Subcutaneous abdominal adipose tissue (tissue), 5 donors: ENCODE measurements around the gene ENDOU.

Experiments
- H3K27ac ChIP-seq: one replicate; pipeline ENCODE4 v1.7.0; 2013; ENCODE audit warnings: low read depth, mild to moderate bottlenecking, inconsistent platforms, low read length, moderate library complexity
- H3K27me3 ChIP-seq, 5 donors: one replicate each; pipeline ENCODE4 v1.7.0; 2013; ENCODE audit warnings: low read length in 5 of 5, inconsistent platforms in 1 of 5; ENCODE audit not compliant: control insufficient read depth in 5 of 5, insufficient read depth in 4 of 5
- H3K36me3 ChIP-seq, 5 donors: one replicate each; pipeline ENCODE4 v1.7.0; 2013; ENCODE audit warnings: low read length in 5 of 5; ENCODE audit not compliant: control insufficient read depth in 5 of 5, insufficient read depth in 5 of 5
- H3K4me1 ChIP-seq, 5 donors: one replicate each; pipeline ENCODE4 v1.7.0; 2013; ENCODE audit warnings: low read length in 5 of 5, mild to moderate bottlenecking in 3 of 5, moderate library complexity in 1 of 5; ENCODE audit not compliant: control insufficient read depth in 5 of 5, insufficient read depth in 5 of 5
- H3K4me3 ChIP-seq, 5 donors: one replicate each; pipeline ENCODE4 v1.7.0; 2013; ENCODE audit warnings: low read length in 5 of 5, low read depth in 1 of 5
- H3K9ac ChIP-seq, 5 donors: one replicate each; pipeline ENCODE4 v1.7.0; 2013; ENCODE audit warnings: low read length in 5 of 5, mild to moderate bottlenecking in 4 of 5, moderate library complexity in 3 of 5
- H3K9me3 ChIP-seq, 5 donors: one replicate each; pipeline ENCODE4 v1.7.0; 2013; ENCODE audit warnings: low read length in 5 of 5; ENCODE audit not compliant: control insufficient read depth in 5 of 5
- donor health status: healthy.
- donor health status: healthy.
- donor health status: healthy.
- donor health status: healthy.
- donor health status: healthy.

Gene ENDOU

GRCh38 chr12:47757840-47758583 lies 32.7 kb upstream of the ENDOU start:
- peaks cover 0 to 62% (median 56%) of the 10 kb centered on the region in 5 donors for H3K4me1 ChIP-seq
- peak overlapping the region; percentile 86 for H3K27ac ChIP-seq
- peak overlapping the region; percentile 64 to 93 (median 79) for H3K4me3 ChIP-seq
- peaks cover 0 to 3% (median 0%) of the 10 kb centered on the region in 5 donors for H3K27me3 ChIP-seq
- no peaks in the 10 kb centered on the region for H3K9me3 ChIP-seq
- H3K9ac ChIP-seq = peak overlapping the region; percentile 46 to 84 (median 71)
- H3K36me3 ChIP-seq = peaks cover 0 to 9% (median 0%) of the 10 kb centered on the region in 5 donors

GRCh38 chr12:47757364-47757839 lies 32.1 kb upstream of the ENDOU start:
- Histone ChIP-seq H3K9ac (peak overlapping the region in 4 of 5 donors; percentile 52 to 84 (median 74)), H3K4me3 (peak overlapping the region; percentile 64 to 93 (median 79)), H3K4me1 (peaks cover 3 to 67% (median 61%) of the 10 kb centered on the region in 5 donors), H3K27me3 (peaks cover 0 to 3% (median 0%) of the 10 kb centered on the region in 5 donors), H3K36me3 (peaks cover 0 to 9% (median 0%) of the 10 kb centered on the region in 5 donors), H3K27ac (peak overlapping the region; percentile 86), H3K9me3 (no peaks in the 10 kb centered on the region)

GRCh38 chr12:47755655-47756562 lies 30.6 kb upstream of the ENDOU start:
- H3K9me3 ChIP-seq = no peaks in the 10 kb centered on the region
- peaks cover 3 to 82% (median 61%) of the 10 kb centered on the region in 5 donors for H3K4me1 ChIP-seq
- H3K27ac ChIP-seq = peak overlapping the region; percentile 86
- peaks cover 0 to 3% (median 0%) of the 10 kb centered on the region in 5 donors for H3K27me3 ChIP-seq
- H3K4me3 ChIP-seq = peak overlapping the region; percentile 30 to 93 (median 79)
- peaks cover 0 to 21% (median 4%) of the 10 kb centered on the region in 5 donors for H3K36me3 ChIP-seq
- peak overlapping the region in 3 of 5 donors; percentile 31 to 60 (median 59) for H3K9ac ChIP-seq

- Histone ChIP-seq H3K9ac (peak overlapping the region in 1 of 5 donors; percentile 62), H3K4me3 (peak overlapping the region in 4 of 5 donors; percentile 77 to 93 (median 80)), H3K36me3 (peaks cover 0 to 31% (median 13%) of the 10 kb centered on the region in 5 donors), H3K27me3 (peaks cover 0 to 3% (median 0%) of the 10 kb centered on the region in 5 donors), H3K27ac (peak overlapping the region; percentile 86), H3K9me3 (no peaks in the 10 kb centered on the region), H3K4me1 (peaks cover 3 to 90% (median 59%) of the 10 kb centered on the region in 5 donors)
Measured at GRCh38 chr12:47754881-47755280, 29.6 kb upstream of the ENDOU start.

GRCh38 chr12:47754126-47754525 lies 28.8 kb upstream of the ENDOU start:
- H3K36me3 ChIP-seq = peaks cover 0 to 38% (median 19%) of the 10 kb centered on the region in 5 donors
- peak overlapping the region; percentile 86 for H3K27ac ChIP-seq
- no peak overlapping the region for H3K9ac ChIP-seq
- peak overlapping the region in 4 of 5 donors; percentile 15 to 93 (median 61) for H3K4me3 ChIP-seq
- peaks cover 0 to 3% (median 0%) of the 10 kb centered on the region in 5 donors for H3K27me3 ChIP-seq
- H3K9me3 ChIP-seq = no peaks in the 10 kb centered on the region
- H3K4me1 ChIP-seq = peaks cover 3 to 85% (median 51%) of the 10 kb centered on the region in 5 donors

- Histone ChIP-seq H3K4me1 (peaks cover 3 to 81% (median 44%) of the 10 kb centered on the region in 5 donors), H3K36me3 (peaks cover 0 to 46% (median 27%) of the 10 kb centered on the region in 5 donors), H3K27ac (peak overlapping the region; percentile 86), H3K9ac (peak overlapping the region in 1 of 5 donors; percentile 23), H3K9me3 (no peaks in the 10 kb centered on the region), H3K4me3 (peak overlapping the region in 3 of 5 donors; percentile 45 to 93 (median 77)), H3K27me3 (peaks cover 0 to 3% (median 0%) of the 10 kb centered on the region in 5 donors)
Measured at GRCh38 chr12:47753021-47754001, 28.0 kb upstream of the ENDOU start.

GRCh38 chr12:47752552-47752951 lies 27.3 kb upstream of the ENDOU start:
- Histone ChIP-seq H3K9ac (no peak overlapping the region), H3K4me3 (peak overlapping the region in 1 of 5 donors; percentile 93), H3K36me3 (peaks cover 0 to 53% (median 35%) of the 10 kb centered on the region in 5 donors), H3K9me3 (no peaks in the 10 kb centered on the region), H3K27ac (peak overlapping the region; percentile 86), H3K4me1 (peaks cover 3 to 73% (median 36%) of the 10 kb centered on the region in 5 donors), H3K27me3 (peaks cover 0 to 2% (median 0%) of the 10 kb centered on the region in 5 donors)

- peaks cover 0 to 1% (median 0%) of the 10 kb centered on the region in 5 donors for H3K27me3 ChIP-seq
- no peaks in the 10 kb centered on the region for H3K9me3 ChIP-seq
- H3K4me1 ChIP-seq = peaks cover 3 to 69% (median 33%) of the 10 kb centered on the region in 5 donors
- H3K4me3 ChIP-seq = no peak overlapping the region
- peak overlapping the region; percentile 50 for H3K27ac ChIP-seq
- peaks cover 0 to 53% (median 39%) of the 10 kb centered on the region in 5 donors for H3K36me3 ChIP-seq
- peak overlapping the region in 1 of 5 donors; percentile 44 for H3K9ac ChIP-seq
Measured at GRCh38 chr12:47752121-47752520, 26.8 kb upstream of the ENDOU start.
